ENCODE results near the gene ENOX1.

Gene ENOX1

GRCh38 chr13:43584751-43585150 is 202.0 kb downstream of the ENOX1 start:
- no peak for DNase-seq

GRCh38 chr13:43583321-43583720 is 203.5 kb downstream of the ENOX1 start:
- DNase-seq, result no peak

- DNase-seq, result no peak
These were observed 206.5 kb downstream of the ENOX1 start for GRCh38 chr13:43580280-43580679.

- no peak for DNase-seq
These were observed 207.5 kb downstream of the ENOX1 start for GRCh38 chr13:43579321-43579720.

- no peak for DNase-seq
These were observed 212.2 kb downstream of the ENOX1 start for GRCh38 chr13:43574605-43575004.

- DNase-seq, result no peak
These were observed 212.8 kb downstream of the ENOX1 start for GRCh38 chr13:43573802-43574514.

GRCh38 chr13:43573361-43573740 is 213.4 kb downstream of the ENOX1 start:
- no peak for DNase-seq

GRCh38 chr13:43572656-43573360 is 214.0 kb downstream of the ENOX1 start:
- DNase-seq, result no peak

GRCh38 chr13:43569658-43570057 is 217.1 kb downstream of the ENOX1 start:
- no peak for DNase-seq

GRCh38 chr13:43567608-43568007 is 219.2 kb downstream of the ENOX1 start:
- no peak for DNase-seq

GRCh38 chr13:43564952-43565351 is 221.8 kb downstream of the ENOX1 start:
- no peak for DNase-seq

- DNase-seq, result no peak
These were observed 225.7 kb downstream of the ENOX1 start for GRCh38 chr13:43561081-43561480.

- no peak for DNase-seq
These were observed 227.8 kb downstream of the ENOX1 start for GRCh38 chr13:43558939-43559338.

GRCh38 chr13:43558326-43558725 is 228.4 kb downstream of the ENOX1 start:
- DNase-seq, result no peak

- DNase-seq, result no peak
These were observed 231.1 kb downstream of the ENOX1 start for GRCh38 chr13:43555667-43556066.

GRCh38 chr13:43551897-43552456 is 234.8 kb downstream of the ENOX1 start:
- DNase-seq, result no peak

GRCh38 chr13:43546816-43547215 is 240.0 kb downstream of the ENOX1 start:
- DNase-seq, result no peak

GRCh38 chr13:43546251-43546650 is 240.5 kb downstream of the ENOX1 start:
- no peak for DNase-seq

- DNase-seq, result no peak
These were observed 241.4 kb downstream of the ENOX1 start for GRCh38 chr13:43545317-43545874.

GRCh38 chr13:43544631-43545030 is 242.1 kb downstream of the ENOX1 start:
- no peak for DNase-seq

- no peak for DNase-seq
These were observed 242.8 kb downstream of the ENOX1 start for GRCh38 chr13:43544011-43544410.

GRCh38 chr13:43543331-43543730 is 243.4 kb downstream of the ENOX1 start:
- DNase-seq, result no peak

- no peak for DNase-seq
These were observed 249.6 kb downstream of the ENOX1 start for GRCh38 chr13:43537124-43537523.

- DNase-seq, result no peak
These were observed 257.0 kb downstream of the ENOX1 start for GRCh38 chr13:43529796-43530195.
